Adrenal gland (tissue), 12 donors: ENCODE data around the gene DCUN1D2. TPM values are rescaled to one million over a fixed set of nuclear protein-coding genes. Genes with fewer than 3 reads are reported as not detected.

ENCODE experiments used
- DNase-seq, 7 donors: peaks; one replicate each; pipeline ENCODE4 v3.0.0-alpha.2; 2019 to 2020
- H3K27ac ChIP-seq, 5 donors: fragments of 200-600 bp; sonication (generic) in 4 of 5; 1 replicate in 3 of 5; 2 replicates in 2 of 5; pipeline versions ENCODE4 v1.5.1 to v1.8.0; 2016 to 2020; ENCODE audit warnings: mild to moderate bottlenecking in 1 of 5
- H3K27me3 ChIP-seq: fragments of 200-600 bp; 2 replicates; pipeline ENCODE4 v1.8.0; 2021
- H3K36me3 ChIP-seq, 2 donors: fragments of 200-600 bp; replicated peaks in 1 of 2; 1 replicate in 1 of 2; 2 replicates in 1 of 2; pipeline versions ENCODE4 v1.5.1 to v1.8.0; 2018 to 2022
- H3K4me1 ChIP-seq, 2 donors: fragments of 200-600 bp; replicated peaks in 1 of 2; 1 replicate in 1 of 2; 2 replicates in 1 of 2; pipeline versions ENCODE4 v1.5.1 to v1.8.0; 2018 to 2021
- H3K4me3 ChIP-seq, 4 donors: fragments of 200-600 bp; sonication (generic) in 3 of 4; one replicate each; pipeline ENCODE4 v1.5.1; 2016 to 2018
- H3K9me3 ChIP-seq, 3 donors: fragments of 200-600 bp; sonication (generic) in 1 of 3; replicated peaks in 1 of 3; 1 replicate in 2 of 3; 2 replicates in 1 of 3; pipeline versions ENCODE4 v1.5.1 to v1.8.0; 2016 to 2021
- CTCF ChIP-seq, 6 experiments: fragments of 450-650 bp in 4 of 6; fragments of 200-600 bp in 2 of 6; sonication (generic) in 1 of 6; IDR thresholded peaks; 1 replicate in 5 of 6; 2 replicates in 1 of 6; pipeline versions ENCODE4 v1.5.1 to v1.8.0; 2016 to 2021; ENCODE audit warnings: antibody characterized with exemption in 6 of 6, mild to moderate bottlenecking in 2 of 6, moderate library complexity in 1 of 6
- POLR2A ChIP-seq, 2 donors: fragments of 450-650 bp; IDR thresholded peaks; one replicate each; pipeline ENCODE4 v1.6.1; 2017; ENCODE audit warnings: antibody characterized with exemption in 2 of 2, mild to moderate bottlenecking in 2 of 2, moderate library complexity in 1 of 2
- WGBS, 4 donors: extraction: QIAGEN DNeasy Blood & Tissue Kit in 2 of 4; methylation state at CpG; one replicate each; pipeline versions ENCODE4 v1.1.5 to v1.1.7; 2013 to 2017; 5-methylcytosine and 5-hydroxymethylcytosine counted together
- intact Hi-C, 2 donors: fragments of 100-400 bp; cut with DNase I; formaldehyde crosslinking; loops; one replicate each; pipeline versions ENCODE4 v1.14.1 to v1.15.0; 2022 to 2023
- polyA plus RNA-seq, 3 donors: library from polyadenylated mRNA; stranded (reverse); fragments of 200-250 nt in 2 of 3; fragments of 350-450 nt in 1 of 3; fragmentation: Illumina TruSeq in 1 of 3; extraction: RNeasy Lipid Tissue Mini Kit (QIAGEN cat#74804) in 1 of 3; gene quantifications; one replicate each; pipeline ENCODE4 v1.2.3, GENCODE V29; 2013 to 2014
- total RNA-seq, 9 donors: library from RNA; depleted of rRNA in 4 of 9; stranded (reverse); fragments of >200 nt in 4 of 9; fragments of 120-200 nt in 1 of 9; fragmentation: NEBNext Ultra II Directional in 1 of 9; extraction: Animal tissue kit (Norgen Biotek cat#: 25700) in 1 of 9; gene quantifications; one replicate each; pipeline versions ENCODE4 v1.1.0 to v1.2.4, GENCODE V29; 2013 to 2023
- donor health status: healthy with polysubstance abuse.
- donor health status: Bipolar disorder and iron deficiency.
- donor health status: DM: yes; HTN: yes; CAD: no.
- donor health status: DM: no; HTN: no; CAD: no.
- donor health status: DM: no; HTN: no; CAD: no.
- donor health status: DM: yes; HTN: yes; CAD: no.

The DCUN1D2 gene
- total and polyA plus RNA-seq, 12 donors, result 8.1 to 28.0 (median 18.8) TPM

GRCh38 chr13:113411216-113412023 lies 79.1 kb downstream of the DCUN1D2 start:
- no peak for DNase-seq
- Histone ChIP-seq H3K4me3 (no peak overlapping the region), H3K4me1 (no peaks in the 10 kb centered on the region)

GRCh38 chr13:113410472-113411201 lies 79.9 kb downstream of the DCUN1D2 start:
- DNase-seq, result no peak
- H3K4me1 ChIP-seq, result no peaks in the 10 kb centered on the region
- WGBS, 4 donors, result 74 to 79% (median 76%) methylated on average over 14 to 34 of the region's 34 CpGs

More at GRCh38 chr13:113411216-113412023, 79.1 kb downstream of the DCUN1D2 start:
- no peak overlapping the region for H3K27ac ChIP-seq
- intact Hi-C loops, result no loop called here
- no peak for TF ChIP-seq POLR2A (IDR thresholded peaks at IDR 0.05)
- H3K36me3 ChIP-seq, result no peaks in the 10 kb centered on the region
- WGBS, 4 donors, result 78 to 84% (median 79%) methylated on average over 20 to 30 of the region's 30 CpGs
- no peaks in the 10 kb centered on the region for H3K9me3 ChIP-seq
- no peaks in the 10 kb centered on the region for H3K27me3 ChIP-seq

GRCh38 chr13:113408562-113408961 lies 81.9 kb downstream of the DCUN1D2 start:
- 73 to 82% (median 79%) methylated on average over 3 of the region's 3 CpGs for WGBS, 4 donors
- no peaks in the 10 kb centered on the region for H3K9me3 ChIP-seq
- no peak overlapping the region for H3K4me3 ChIP-seq
- H3K36me3 ChIP-seq, result no peaks in the 10 kb centered on the region
- DNase-seq, result peak in 1 of 7 donors; percentile 2
- no peaks in the 10 kb centered on the region for H3K27me3 ChIP-seq
- no peak overlapping the region for H3K27ac ChIP-seq
- TF ChIP-seq POLR2A (IDR thresholded peaks at IDR 0.05) (no peak), CTCF (IDR thresholded peaks at IDR 0.05) (no peak)
- H3K4me1 ChIP-seq, result no peaks in the 10 kb centered on the region
- intact Hi-C loops, result loop anchor here in 1 of 2 donors (10.0 kb wide), 1 partner anchor 474 kb away; no protein-coding TSS in a partner anchor

More at GRCh38 chr13:113410472-113411201, 79.9 kb downstream of the DCUN1D2 start:
- Histone ChIP-seq H3K27me3 (no peaks in the 10 kb centered on the region), H3K36me3 (no peaks in the 10 kb centered on the region), H3K9me3 (no peaks in the 10 kb centered on the region), H3K27ac (no peak overlapping the region), H3K4me3 (no peak overlapping the region)
- TF ChIP-seq POLR2A (IDR thresholded peaks at IDR 0.05) (no peak), CTCF (IDR thresholded peaks at IDR 0.05) (no peak)
- intact Hi-C loops, result no loop called here

- no peak overlapping the region for H3K27ac ChIP-seq
Measured at GRCh38 chr13:113407531-113408393, 82.7 kb downstream of the DCUN1D2 start.

More at GRCh38 chr13:113407531-113408393, 82.7 kb downstream of the DCUN1D2 start:
- DNase-seq, result no peak
- intact Hi-C loops, result loop anchor here in 1 of 2 donors (10.0 kb wide), 1 partner anchor 473 kb away; no protein-coding TSS in a partner anchor
- Histone ChIP-seq H3K4me3 (no peak overlapping the region), H3K9me3 (no peaks in the 10 kb centered on the region), H3K36me3 (no peaks in the 10 kb centered on the region), H3K27me3 (no peaks in the 10 kb centered on the region), H3K4me1 (no peaks in the 10 kb centered on the region)
- 80 to 85% (median 82%) methylated on average over 30 to 41 of the region's 41 CpGs for WGBS, 4 donors
- TF ChIP-seq POLR2A (IDR thresholded peaks at IDR 0.05) (no peak), CTCF (IDR thresholded peaks at IDR 0.05) (no peak)
